GM19239 (cell line): Measurements from ENCODE around the gene LTK.

Experiments
- DNase-seq: peaks from one replicate; pipeline ENCODE4 v3.0.0; 2011; ENCODE audit warnings: low spot score; ENCODE audit not compliant: insufficient read length
- FAIRE-seq: peaks from 2 replicates; lab custom pipeline; 2011; peaks lifted over from hg19 to GRCh38; lab: Jason Lieb, UNC

The LTK gene

DNA sequence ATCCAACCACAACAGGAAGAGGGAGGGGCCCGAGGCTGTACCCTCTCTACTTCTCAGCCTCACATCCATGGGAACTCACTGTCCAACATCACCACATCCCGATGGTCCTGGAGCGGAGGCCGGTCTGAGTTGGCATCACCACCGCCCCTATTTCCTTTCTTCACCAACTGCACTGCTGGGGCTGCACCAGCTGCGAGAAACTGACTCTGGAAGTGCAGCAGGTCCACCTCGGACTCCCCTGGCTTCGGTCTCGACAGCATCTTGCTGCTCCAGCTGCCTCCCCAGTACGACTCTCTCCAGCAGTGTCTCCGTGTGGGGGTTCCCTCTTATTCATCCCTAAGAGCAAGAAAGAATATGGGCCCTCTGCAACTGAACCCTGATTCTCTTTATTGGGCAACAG is 23.2 kb upstream of the LTK start:
- FAIRE-seq: no peak
- no peak for DNase-seq

DNA sequence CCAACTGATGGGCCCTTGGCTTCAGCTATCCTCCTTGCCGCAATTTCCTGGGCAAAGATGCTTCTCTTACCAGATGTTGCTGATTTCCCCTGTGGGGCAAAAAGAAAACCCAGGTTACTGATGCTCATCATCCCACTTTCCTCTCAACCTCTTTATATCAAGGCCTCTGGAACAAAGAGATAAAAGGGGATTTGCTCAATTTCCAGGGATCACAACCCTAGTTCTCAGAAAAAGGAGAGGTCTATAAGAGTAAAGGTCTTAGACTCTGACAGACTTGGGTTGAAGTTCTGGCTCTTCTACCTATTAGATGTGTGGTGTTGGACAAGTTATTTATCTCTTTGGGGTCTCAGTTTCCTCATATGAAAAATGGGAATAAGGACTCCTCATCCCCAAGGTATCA is 21.9 kb upstream of the LTK start:
- DNase-seq (no peak), FAIRE-seq (no peak)

DNA sequence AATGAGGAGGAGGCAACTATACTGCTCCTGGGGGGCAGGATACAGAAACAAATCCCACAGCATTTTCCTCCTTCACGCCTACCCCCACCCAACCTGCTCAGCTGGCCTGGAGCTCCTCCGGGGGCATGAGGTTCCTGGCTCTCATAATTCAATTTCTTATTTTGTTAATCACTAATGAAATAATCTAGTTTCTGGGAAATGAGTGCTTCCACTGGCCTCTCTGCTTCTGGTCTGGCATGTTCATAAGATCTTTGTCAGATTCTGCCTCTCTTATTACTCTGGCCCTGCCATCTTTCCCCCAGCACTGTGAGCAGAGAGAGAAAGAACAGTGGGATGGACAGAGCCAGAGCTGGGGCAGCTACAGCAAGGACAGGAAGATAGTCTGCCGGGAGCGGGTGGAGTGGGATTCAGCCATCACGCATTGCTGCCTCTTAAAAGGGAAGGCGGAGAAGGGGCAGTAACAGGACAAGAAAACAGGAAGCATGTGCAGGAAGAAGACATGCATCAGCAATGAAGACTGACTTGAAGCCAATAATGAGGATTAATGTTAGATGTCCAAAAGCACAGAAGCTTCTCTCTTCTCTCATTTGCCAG is 16.8 kb upstream of the LTK start:
- FAIRE-seq: no peak
- no peak for DNase-seq

DNA sequence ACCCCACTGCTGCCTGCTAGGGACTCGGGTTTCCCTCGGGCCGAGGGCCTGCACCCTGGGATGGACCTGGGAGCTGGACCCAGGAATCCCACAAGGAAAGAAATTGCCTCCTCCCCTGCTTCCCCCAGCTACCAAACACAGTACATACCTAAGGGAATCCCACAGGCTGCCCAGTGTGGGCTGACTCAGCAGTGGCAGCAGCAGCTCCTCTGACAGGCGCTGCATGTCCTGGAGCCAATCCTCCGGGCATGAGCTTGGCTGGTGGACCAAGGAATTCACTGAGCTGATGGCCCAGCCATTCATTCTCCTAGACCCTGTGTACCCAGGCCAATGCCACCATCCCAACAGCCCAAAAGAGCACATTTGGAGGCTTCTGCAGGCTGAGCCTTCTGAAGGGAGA is 9.5 kb upstream of the LTK start:
- FAIRE-seq (no peak), DNase-seq (no peak)

DNA sequence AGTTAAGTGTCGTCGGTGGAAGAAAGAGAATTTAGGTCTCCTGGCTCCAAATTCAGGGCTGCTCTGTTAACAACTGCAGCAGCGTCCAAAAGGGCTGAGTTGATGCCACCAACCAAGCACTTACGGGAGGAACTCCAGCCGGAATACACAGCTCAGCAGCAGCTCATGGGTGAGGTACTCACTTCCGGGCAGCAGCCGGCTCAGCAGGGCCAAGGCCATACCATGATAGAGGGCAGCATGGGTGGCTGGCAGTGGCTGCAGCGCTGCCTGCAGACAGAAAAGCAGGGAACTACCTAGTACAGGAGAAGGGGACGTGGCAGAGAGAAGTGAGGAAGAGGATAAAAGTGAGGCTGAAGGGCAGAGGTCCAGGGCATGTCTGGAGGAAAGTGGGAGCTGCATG is 8.0 kb upstream of the LTK start:
- no peak for FAIRE-seq
- DNase-seq: no peak

DNA sequence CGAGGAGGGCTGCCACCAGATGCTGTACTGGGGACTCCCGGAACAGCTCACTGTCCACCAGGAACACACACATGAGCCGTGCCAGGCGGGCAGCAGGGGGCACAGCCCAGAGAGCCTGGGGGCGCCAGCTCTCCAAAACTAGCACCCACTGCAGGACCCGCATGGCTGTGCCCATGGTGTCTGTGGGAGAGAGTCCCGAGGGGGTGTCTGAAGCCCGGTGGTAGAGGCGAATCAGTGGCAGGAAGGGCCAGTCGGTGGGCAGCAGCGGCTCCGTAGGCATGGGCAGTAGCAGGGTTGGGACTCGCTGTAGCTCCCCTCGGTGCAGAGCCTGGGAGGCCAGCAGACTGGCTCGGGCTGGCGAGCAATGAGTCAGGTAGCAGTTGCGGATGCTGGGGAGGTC is 7.0 kb upstream of the LTK start:
- FAIRE-seq: no peak
- DNase-seq: no peak

DNA sequence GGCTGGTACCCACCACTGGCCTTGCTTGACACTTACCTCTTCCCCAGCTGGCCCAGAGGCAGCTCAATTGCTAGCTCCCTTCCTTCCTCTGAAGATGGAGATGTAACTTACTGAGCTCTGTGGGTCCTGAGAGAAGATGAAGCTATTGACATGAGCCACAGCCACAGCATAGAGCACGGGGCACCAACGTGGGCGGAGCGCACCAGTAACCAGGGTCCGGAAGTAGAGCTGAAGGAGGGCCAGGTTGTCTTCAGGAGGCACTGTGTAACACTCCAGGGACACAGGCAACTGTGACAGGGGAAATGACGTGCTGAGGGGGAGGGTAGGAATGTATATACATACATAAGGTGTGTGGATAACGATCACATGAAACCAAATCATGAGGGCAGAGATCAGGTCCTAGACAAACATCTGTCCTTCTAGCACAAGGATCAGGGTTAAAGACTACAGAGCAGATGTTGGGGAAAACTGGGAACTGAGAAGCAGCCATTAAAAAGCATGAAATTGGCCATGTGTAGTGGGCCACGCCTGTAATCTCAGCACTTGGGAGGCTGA is 4.3 kb upstream of the LTK start:
- FAIRE-seq (no peak), DNase-seq (no peak)

DNA sequence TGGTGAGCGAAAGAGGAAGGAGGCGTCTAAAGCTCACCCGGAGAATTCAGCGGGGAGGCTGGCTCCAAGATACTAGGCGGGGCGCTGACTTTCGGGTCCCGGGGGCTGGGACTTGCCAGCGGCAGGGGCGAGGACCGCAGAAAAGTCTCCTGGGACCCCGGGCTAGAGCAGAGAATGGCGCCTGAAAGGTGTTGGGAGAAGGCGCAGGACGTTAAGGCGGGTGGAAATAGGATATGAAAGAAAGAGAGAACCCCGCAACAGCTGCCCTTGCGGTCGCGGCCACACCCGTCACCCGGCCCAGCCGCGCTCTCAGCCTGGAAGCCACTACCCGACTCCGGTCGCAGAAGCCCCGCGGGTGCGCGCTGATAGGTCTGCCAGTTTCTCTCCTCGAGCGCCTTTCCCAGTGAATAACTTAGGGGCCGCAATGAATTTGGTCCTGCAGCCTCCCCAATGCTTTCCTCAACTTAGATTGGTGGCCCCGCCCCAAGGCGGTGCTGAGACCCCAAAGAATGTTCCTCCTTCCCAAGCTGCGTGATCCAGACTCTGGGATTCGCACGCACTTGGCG is 604 bp downstream of the LTK start:
- no peak for DNase-seq
- FAIRE-seq: peak; percentile 61

DNA sequence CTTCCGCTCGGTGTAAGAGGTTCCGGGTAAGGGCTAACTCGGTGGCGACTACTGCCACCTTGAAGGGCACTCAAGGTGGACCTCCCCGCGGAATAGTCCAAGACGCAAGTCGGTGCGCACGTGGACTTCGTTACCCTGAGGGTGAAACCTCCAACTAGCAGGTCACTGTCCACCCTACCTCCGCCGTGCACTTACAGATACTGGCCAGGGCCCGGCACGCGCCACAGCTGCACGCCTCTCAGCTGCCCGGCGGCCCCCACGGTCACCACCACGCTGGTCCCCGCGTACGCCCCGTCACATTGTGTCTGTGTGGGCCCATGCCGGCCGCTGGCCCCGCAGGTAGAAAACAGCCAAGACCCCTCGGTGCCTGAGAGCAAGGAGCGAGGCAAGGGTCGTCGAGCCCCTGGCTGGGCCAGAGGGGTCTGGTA is 1.1 kb downstream of the LTK start:
- no peak for FAIRE-seq

DNA sequence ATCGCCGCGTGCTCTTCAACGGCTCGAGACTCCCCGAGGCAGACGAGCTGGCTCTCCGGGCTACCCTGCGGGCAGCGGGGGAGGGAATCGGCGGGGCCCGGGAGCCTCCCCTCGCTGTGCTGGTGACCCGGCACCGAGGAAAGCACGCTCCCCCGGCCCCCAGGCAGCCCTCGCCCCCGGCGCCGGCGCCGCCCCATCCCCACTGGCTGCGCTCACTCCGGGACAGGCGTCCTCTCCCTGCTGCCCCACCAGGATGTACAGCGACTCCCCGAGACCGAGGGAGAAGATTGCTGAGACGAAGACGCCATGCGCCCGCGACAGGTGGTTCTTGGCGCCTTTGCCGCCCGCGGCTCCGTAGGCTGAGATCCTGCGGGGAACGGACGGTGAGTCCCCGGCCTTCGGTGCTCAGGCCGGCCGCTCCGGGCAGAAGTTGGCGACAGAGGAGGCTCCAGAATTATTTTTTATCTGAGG is 1.7 kb downstream of the LTK start:
- FAIRE-seq (no peak), DNase-seq (no peak)

More for the DNA sequence above, 1.1 kb downstream of the LTK start:
- DNase-seq: no peak

DNA sequence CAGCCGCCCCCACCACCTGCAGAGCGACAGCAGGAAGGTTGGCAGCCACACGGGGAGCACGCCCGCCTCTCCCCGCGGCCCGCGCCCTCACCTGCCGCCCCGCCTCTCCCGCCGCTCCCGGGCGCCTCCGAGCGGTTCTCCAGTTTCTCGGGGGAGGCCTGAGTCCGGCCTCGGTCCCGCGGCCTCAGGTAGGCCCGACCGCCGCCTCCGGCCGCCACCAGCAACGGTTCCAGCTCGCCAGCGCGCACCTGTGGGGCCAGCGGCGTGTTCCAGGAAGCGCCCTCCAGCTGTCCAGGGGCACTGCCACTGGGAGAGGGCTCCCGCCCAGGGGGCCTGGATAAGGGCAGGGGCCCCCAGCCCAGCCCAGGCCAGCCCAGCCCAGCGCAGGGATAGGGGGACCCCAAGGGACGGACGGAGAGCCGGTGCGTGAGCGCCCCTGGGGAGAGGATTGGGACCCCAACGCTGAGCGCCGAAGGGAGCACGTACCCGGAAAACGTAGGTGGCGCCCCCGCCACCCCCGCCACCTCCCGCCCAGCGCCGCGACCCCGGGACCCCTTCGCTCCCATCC is 2.2 kb downstream of the LTK start:
- no peak for FAIRE-seq
- no peak for DNase-seq

DNA sequence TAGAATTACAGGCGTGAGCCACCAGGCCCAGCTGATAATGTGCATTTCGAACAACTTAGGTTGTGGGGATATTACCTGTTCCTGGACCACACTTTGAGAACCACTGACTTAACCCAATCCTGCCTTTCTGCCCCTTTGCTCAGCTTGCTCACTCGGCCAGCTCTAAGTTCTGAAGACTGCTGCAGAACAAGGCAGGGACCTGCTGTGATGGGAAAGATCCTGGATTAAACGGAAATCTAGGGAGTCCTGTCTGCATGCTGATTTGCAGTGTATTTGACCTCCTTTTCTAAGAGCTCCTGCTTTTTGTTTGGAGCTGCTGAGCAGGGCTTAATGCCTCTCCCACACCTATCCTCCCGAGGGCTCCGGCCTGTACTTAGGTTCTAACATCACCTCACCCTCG is 2.9 kb downstream of the LTK start:
- DNase-seq (no peak), FAIRE-seq (no peak)

DNA sequence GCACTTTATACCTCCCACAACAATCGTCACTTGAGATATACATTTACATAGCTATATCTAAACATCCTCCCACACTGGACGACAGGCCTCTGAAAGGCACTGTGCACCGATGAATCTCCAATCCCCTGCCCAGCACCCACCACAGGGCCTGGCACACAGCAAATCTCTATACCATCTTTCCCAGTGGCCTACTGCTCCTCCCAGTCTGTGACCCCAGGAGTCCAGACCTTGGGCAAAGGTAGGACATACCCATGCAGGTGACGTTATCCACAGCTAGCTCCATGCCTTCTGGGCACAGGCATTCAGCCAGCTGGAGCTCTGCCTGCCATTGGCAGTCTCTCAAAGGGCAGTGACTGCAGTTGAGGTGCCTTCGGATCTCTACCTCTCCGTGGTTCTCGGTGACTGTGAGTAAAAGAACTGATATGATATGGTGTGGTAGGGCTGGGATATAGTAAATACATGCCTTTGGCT is 5.8 kb downstream of the LTK start:
- FAIRE-seq: no peak
- DNase-seq: no peak

DNA sequence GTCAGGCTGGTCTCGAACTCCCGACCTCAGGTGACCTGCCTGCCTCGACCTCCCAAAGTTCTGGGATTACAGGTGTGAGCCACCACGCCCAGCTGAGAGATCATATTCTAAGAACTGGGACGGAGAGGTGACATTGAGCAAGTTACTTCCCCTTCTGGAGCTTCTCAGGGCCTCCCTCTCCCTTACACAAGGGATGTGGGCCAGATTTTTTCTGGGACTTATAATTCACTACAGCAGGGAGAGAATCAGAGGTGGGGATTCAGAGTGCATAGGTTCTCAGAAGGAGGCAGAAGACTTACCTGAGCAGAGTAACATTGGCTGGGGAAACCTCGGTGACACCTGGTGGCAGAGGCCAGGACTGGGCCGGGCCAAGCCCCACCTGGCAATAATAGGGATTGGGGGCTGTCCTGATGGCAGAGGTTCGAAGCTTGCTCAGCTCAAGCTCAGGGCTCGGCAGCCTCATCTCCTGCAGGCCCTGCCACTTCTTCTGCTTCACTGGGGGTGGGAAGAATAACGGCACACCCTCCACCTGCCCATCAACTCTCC is 6.8 kb downstream of the LTK start:
- FAIRE-seq (no peak), DNase-seq (no peak)

DNA sequence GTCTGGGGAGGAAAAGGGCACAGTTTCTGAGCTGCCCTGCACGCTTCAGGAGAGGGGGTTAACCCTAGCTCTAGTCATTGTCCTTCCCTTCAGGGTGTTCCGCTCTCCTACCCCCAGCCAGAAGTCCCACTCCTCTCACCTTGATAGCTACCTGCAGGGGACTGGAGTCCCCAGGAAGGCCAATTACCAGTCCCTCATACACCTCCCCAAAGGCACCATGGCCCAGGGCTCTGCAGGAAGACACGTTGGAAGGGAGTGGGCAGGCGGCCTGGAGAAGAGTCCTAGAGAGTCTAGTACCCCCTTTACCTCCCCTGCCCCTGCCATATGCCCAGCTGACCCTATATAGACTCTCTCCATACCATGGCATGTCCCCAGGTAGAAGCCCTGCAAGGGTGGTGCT is 7.9 kb downstream of the LTK start:
- DNase-seq (no peak), FAIRE-seq (no peak)

DNA sequence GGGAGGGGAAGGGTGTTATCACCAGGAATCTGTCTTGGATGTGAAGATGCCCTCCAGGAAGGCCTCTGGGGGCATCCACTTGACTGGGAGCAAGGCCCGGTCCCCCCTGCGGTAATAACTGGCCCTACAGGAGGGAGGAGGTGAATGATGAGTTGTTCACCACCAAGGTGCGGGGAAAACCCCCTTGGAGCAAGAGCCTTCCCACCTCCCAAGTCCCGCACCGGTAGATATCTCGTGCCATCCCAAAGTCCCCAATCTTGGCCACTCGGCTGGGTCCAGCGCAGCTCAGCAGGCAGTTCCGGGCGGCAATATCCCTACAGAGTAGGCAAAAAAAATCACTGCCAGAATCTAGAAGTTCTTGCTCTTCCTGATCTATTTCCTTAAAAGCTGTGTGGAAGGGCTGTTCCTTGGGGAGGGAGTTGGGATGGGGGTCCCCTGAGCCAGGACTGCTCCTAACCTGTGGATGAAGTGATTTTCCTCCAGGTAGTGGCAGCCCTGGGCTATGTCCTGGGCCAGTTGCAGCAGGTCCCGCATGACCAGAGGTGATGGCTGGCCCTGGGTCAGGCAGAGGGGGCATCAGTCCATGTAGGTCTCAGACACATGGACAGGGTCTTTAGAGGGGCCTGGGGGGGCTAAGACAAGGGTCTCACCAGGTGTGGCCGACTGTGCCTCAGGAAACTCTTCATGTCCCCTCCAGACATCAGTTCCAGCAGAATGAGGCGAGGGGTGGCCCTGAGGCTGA is 8.7 kb downstream of the LTK start:
- no peak for DNase-seq

DNA sequence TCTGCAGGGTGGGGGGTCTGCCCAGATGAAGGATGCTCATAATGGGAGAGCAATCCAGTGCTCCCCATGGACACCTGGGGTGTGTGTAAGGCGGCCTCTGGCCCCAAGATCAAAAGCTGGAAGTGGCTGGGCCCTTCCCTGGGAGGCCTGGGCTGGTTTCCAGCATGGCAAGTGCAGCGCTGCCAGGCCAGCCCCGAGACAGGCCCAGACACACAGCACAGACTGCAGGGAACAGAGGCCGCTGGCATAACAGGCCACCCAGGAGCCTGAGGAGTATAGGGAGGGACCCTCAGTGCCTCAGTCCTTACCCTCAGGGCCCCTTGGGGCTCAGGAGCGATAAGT is 10.0 kb downstream of the LTK start:
- no peak for DNase-seq
- FAIRE-seq: no peak

More for the DNA sequence above, 8.7 kb downstream of the LTK start:
- no peak for FAIRE-seq

DNA sequence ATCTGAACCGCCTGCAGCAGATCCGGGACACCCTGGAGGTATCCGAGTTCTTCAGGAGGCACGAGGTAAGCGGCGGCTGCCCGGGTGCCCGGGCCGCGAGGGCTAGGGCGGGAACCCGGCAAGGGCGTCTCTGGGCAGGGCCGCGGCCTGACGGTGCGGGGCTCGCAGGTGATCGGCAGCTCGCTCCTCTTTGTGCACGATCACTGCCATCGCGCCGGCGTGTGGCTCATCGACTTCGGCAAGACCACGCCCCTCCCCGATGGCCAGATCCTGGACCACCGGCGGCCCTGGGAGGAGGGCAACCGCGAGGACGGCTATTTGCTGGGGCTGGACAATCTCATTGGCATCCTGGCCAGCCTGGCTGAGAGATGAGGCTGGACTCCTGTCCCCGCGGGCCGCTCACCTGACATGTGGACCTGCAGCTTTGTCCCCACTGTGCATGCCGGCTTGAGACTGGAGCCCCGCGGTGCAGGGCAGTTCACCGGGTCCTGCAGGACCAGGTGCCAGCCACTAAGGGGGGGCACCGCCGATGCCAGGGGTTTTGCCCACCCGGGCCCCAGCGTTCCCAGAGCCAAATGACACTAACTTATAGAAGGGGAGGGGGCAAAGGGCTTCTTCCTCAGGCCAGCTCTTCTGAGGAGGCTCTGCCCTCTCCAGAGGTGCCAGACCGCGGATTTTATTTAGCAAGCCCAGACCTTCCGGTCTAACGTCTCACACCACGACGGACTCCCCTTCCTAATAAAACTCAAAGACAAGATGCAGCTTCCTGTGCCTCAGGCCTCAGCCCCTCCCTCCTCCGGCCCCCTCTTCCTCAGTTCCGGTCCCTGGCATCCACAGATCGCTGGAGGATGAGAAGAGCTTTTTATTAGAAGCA is 10.6 kb downstream of the LTK start:
- DNase-seq: no peak
- no peak for FAIRE-seq

DNA sequence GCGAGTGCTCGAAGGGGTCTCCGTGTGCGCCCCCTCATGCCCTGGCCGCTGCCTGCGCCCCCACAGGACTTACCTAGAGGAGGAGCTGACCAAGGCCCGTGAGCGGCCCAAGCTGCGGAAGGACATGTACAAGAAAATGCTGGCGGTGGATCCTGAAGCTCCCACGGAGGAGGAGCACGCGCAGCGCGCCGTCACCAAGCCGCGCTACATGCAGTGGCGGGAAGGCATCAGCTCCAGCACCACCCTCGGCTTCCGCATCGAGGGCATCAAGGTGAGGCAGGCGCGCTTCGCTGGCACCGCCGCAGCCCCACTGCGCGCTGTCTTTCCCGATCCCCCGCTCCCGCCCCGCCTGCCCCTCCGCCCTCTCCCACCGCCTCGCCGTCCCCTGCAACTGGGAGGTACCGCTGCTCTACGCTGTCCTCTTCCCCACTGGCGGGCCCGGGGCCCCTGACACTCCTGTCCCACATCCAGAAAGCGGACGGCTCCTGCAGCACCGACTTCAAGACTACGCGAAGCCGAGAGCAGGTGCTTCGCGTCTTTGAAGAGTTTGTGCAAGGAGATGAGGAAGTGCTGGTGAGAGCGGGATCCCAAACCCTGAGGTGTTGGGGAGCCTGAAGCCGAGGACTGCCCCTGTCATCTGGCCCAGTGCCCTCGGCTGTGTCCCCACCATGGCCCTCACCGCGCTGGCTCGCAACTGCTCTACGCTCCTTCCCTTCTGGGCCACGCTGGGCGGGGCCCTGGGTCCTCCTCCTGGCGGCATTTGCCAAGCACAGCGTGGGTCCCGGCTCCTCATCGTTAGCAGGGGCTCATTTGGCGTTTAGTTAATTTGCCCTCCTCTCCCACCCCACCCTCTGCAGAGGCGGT is 11.5 kb downstream of the LTK start:
- FAIRE-seq (no peak), DNase-seq (no peak)
